ENCODE data around the gene CAPNS1.

Gene CAPNS1

DNA sequence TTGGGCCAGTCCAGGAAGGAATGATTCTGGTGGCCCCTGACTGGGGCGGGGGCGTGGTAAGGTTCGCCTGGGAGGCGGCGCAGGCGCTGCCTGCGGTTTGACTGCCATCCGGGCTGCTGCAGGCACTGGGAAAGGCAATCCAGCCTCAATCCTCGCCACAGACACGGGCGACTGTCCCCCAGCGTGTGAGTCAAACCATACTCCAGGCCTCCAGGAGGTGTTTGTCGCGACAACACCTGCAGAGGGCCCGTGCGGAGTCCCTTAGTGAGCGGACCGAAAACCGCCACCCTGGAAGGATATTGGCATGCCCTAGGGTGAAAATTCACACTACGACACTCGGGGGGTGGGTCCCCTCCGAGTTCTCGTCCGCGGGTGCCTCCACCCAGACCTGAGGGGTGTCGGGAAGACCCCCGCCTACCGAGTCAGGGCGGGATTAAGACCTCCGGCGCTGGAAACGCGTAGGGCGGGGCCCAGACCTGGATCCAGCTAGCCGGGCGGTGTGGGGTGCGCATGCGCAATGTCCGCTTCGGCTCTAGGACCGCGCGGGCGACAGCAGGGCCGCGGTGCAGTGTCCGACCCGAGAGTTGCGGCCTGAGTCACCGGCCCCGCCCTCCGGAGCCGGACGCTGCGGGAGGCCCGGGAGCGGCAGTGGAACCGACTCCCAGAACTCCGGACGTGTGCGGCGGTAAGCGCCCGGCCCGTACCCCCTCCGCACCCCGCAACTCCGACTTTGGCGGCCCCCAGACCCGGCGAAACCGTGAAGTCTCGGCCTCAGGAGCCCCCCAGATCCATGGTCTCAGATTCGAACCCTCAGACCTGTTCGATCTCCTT lies at the start of gene CAPNS1:
Gene CAPNS1, plus strand, starts transcription at position 594 of the 831 bp plus-strand sequence. CDS start 946 bp downstream, outside the sequence.
- DNase-seq = peak; percentile 90

GRCh38 chr19:36090910-36091695 lies 48.8 kb upstream of the CAPNS1 start:
- no peak for DNase-seq

GRCh38 chr19:36092566-36092965 lies 47.3 kb upstream of the CAPNS1 start:
- no peak for DNase-seq

GRCh38 chr19:36093146-36093662 lies 46.7 kb upstream of the CAPNS1 start:
- DNase-seq = no peak

- no peak for DNase-seq
These were observed 46.2 kb upstream of the CAPNS1 start for GRCh38 chr19:36093687-36094086.

DNA sequence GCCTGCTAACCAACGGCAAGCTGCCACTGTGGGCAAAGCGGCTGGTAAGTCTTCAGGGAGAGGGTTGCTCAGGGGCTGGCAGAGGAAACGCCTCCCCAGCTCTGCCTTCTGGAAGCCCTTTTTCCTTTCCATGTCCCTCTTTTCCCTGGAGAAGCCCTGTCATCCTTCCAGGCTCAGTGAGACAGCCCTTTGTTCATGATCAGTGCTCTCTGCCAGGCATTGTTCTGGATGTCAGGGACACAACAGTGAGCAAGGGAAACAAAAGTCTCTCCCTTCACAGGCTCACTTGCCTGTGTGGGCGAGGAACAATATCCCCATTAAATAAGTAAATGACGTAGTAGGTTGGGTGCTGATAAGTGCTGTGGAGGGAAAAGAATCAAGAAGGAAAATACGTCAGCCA lies 42.8 kb upstream of the CAPNS1 start:
- DNase-seq = no peak

DNA sequence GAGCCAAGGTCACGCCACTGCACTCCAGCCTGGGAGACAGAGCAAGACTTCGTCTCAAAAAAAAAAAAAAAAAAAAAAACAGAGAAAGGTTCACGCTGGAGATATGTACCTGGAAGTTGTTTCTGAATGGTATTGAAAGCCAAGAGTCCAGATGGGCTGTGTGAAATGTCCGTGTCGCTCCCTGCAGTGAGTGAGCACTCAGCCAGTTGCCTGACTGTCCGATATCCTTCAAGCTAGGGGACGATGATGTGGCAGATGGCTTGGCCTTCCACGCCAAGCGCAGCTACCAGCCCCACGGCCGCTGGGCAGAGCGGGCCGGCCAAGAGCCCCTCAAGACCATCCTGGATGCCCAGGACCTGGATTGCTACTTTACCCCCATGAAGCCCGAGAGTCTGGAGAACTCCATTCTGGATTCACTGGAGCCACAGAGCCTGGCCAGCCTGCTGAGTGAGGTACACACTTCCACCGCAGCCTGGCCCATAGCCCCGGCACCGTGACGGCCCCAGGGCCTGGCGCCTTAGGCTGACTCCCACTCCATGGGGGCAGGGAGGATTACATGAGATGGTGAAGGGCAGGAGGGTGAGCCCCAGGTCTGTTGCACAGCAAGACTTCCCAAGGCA lies 40.6 kb upstream of the CAPNS1 start:
- DNase-seq = no peak

DNA sequence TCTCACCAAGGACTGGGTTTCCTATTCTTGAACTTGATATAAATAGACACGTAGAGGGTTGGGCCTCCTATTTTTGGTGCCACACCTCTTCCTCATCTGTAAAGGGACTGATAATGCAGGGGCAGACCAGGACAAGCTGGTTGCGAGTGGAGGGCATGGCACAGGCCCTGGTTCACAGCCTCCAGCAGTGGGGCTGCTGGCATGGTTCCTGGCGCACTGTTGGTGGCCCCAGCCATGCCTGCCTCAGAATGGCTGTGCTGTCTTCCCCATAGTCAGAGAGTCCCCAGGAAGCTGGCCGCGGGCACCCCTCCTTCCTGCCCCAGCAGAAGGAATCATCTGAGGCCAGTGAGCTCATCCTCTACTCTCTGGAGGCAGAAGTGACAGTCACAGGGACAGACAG lies 39.4 kb upstream of the CAPNS1 start:
- DNase-seq = no peak

DNA sequence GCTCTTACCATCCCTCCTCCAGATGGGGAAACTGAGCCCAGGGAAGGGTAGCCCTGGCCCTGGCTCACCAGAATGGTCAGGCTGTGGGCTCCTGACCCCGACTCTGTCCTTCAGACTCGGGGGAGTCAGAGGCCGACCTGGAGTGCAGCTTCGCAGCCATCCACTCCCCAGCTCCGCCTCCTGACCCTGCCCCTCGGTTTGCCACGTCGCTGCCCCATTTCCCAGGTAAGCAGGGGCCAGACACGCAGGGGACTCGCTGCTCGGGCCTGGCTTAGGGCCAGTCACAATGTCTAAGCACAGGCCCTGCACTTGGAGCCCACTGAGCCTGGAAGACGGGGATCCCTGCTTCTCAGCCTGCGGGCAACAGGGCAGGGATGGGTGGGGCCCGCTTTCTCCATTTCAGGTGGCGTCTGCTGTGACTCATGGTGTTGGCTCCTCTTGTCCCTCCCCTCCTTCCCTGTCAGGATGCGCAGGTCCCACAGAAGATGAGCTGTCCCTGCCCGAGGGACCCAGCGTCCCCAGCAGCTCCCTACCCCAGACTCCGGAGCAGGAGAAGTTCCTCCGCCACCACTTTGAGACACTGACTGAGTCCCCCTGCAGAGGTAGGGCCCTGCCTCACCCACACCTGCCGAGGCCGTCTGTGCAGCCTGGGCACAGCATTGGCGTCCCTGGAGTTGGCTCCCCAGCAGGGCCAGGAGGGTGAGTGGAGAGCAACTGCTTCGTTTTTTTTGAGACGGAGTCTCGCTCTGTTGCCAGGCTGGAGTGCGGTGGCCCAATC lies 38.1 kb upstream of the CAPNS1 start:
- DNase-seq = no peak

- DNase-seq = no peak
These were observed 36.7 kb upstream of the CAPNS1 start for GRCh38 chr19:36103040-36103626.

GRCh38 chr19:36103842-36104552 lies 35.9 kb upstream of the CAPNS1 start:
- no peak for DNase-seq

- no peak for DNase-seq
These were observed 33.4 kb upstream of the CAPNS1 start for GRCh38 chr19:36106441-36106840.

GRCh38 chr19:36106991-36107390 lies 32.9 kb upstream of the CAPNS1 start:
- DNase-seq = no peak

DNA sequence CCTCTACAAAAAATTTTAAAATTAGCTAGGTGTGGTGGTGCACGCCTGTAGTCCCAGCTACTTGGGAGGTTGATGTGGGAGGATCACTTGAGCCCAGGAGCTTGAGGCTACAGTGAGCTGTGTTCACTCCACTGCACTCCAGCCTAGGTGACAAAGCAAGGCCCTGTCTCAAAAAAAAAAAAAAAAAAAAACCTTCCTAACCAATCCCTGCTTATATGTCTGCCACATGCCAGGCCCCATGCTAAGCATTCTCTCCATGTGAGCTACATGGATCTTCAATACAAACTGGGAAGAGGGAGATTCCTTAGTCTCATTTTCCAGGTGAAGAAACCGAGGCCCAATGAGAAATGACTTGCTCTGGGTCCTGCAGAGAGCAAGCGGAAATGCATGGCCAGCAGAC lies 31.2 kb upstream of the CAPNS1 start:
- no peak for DNase-seq

- no peak for DNase-seq
These were observed 29.2 kb upstream of the CAPNS1 start, which contains the start of gene OVOL3 for GRCh38 chr19:36110487-36111199. Gene OVOL3 (plus strand): TSS chr19:36111143. CDS start chr19:36111203, 60 bp downstream.

GRCh38 chr19:36111200-36111539 lies 28.7 kb upstream of the CAPNS1 start:
- no peak for DNase-seq

GRCh38 chr19:36112678-36113077 lies 27.2 kb upstream of the CAPNS1 start:
- DNase-seq = no peak

DNA sequence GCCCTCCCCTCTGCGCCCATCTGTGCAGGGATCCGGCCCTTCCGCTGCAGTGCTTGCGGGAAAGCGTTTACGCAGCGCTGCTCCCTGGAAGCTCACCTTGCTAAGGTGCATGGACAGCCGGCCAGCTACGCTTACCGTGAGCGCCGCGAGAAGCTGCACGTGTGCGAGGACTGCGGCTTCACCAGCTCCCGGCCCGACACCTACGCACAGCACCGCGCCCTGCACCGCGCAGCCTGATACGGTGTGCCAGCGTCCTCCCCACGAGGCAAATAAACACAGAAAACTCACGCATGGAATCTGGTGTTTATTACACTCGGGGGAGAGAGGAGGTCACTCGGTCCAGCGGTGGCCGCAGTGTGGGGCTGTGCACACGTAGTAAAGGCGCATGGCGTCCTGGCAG lies 26.4 kb upstream of the CAPNS1 start:
- DNase-seq = no peak

DNA sequence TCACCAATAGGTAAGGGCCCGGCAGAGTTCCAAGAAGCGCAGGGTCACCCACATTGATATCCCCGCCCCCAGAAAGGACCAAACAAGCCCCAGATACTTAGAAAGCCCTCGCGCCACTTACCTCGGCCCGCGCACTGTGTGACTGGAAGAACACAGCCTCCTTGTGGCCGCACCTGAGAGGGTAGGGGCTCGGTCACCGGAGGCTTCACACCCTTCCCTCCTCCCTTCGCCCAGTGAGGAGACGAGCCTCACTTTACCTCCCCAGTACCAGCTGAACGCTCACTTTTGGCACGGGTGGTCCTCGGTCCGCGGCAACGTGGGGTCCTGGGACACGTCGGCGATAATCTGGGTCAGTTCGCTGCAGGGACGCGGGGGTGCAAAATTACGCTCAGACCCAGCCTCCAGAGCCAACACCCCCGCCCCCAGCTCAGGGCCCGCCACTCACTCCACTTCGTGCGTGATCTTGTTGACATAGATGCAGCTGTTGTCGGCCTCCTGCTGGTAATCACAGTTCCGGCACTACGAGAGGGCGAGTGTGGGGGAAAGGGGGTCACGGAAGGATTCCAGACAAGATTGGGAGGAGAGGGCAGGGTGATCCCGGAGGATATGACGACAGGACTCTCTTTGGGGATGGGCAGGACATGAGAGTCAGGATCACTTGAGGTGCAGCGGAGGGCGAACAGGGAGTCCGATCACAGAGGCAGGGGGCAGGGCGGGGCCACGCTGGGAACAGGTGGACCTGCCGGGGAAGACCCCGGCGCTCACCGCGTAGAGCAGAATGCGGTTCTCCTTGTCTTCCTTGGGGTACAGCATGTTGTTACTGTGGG lies 25.8 kb upstream of the CAPNS1 start:
- peak; percentile 25 for DNase-seq
